SK-MEL-5 (cell line): ENCODE measurements around the gene SNRNP35. TPM values are rescaled to one million over a fixed set of nuclear protein-coding genes. Genes with fewer than 3 reads are reported as not detected.
"Not testable (repeated sequence)": the region's sequence is repeated elsewhere in the genome, so short reads cannot be mapped to it uniquely, and the experiment has no call there.

Experiments used
- DNase-seq: peaks from one replicate; pipeline ENCODE4 v3.0.0-alpha.2; 2016; ENCODE audit warnings: low read depth, low spot score
- in situ Hi-C: cut with HindIII; loops from 2 replicates; pipeline ENCODE4 v1.10.0; 2016; ENCODE audit warnings: low sequenced_read_pairs, high pct_unique_total_duplicates, low pct_unique_long_range_greater_than_20kb
- polyA plus RNA-seq, 2 experiments: library from polyadenylated mRNA; depleted of rRNA; stranded (reverse); fragments of >200 nt; gene quantifications; 2 replicates each; pipeline ENCODE4 v1.2.3, GENCODE V29; 2015
- total RNA-seq: library from RNA; depleted of rRNA; stranded (reverse); fragments of >200 nt; shearing (Covaris generic); gene quantifications from 2 replicates; pipeline ENCODE4 v1.2.3, GENCODE V29; 2014; rRNA removed

The SNRNP35 gene, protein sequence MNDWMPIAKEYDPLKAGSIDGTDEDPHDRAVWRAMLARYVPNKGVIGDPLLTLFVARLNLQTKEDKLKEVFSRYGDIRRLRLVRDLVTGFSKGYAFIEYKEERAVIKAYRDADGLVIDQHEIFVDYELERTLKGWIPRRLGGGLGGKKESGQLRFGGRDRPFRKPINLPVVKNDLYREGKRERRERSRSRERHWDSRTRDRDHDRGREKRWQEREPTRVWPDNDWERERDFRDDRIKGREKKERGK
- 19.5 and 20.6 TPM in 2 replicates for total RNA-seq
- polyA plus RNA-seq (2015; cell fraction: cytosol; rRNA removed), result 20.9 and 24.7 TPM in 2 replicates
- polyA plus RNA-seq (2015; cell fraction: nucleus; rRNA removed), result 48.7 and 69.5 TPM in 2 replicates

DNA sequence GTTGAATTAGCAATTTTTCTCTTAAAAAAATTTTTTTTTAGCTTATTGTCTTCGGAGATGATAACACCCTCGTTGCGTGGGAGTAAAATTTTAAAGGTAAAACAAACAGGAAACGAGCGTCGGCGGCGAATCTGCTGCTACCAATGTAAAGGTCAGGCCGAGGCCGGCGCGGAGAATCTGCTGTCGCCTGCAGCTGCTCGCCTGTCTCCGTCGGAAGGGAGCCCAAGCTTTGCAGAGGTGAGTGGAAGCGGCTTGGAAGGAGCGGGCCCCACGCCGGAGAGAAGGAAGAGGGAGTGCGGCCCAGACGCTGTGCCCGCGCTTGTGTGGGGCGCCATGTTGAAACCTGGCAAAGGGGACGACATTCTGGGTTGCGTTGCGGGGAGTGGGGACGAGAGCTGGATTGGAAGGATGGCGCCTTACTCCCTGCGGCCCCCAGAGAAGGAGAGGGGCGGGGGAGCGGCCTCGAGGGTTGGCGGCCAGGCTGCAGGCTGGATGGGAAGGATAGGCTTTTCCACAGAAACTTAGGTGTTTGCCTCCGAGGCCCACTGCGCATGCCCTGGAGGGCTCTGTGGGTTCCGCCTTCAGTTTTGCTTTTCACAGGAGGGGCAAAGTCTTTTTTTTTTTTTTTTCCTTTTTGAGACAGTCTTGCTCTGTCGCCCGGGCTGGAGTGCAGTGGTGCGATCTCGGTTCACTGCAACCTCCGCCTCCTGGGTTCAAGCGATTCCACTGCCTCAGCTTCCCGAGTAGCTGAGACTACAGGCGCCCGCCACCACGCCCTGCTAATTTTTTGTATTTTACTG, at the start of gene SNRNP35:
SNRNP35 (plus strand) TSS at position 160 of the 800 bp plus-strand sequence. CDS start 7,402 bp downstream, outside the sequence.
- peak; percentile 86 for DNase-seq
- in situ Hi-C loops, result no loop called here

DNA sequence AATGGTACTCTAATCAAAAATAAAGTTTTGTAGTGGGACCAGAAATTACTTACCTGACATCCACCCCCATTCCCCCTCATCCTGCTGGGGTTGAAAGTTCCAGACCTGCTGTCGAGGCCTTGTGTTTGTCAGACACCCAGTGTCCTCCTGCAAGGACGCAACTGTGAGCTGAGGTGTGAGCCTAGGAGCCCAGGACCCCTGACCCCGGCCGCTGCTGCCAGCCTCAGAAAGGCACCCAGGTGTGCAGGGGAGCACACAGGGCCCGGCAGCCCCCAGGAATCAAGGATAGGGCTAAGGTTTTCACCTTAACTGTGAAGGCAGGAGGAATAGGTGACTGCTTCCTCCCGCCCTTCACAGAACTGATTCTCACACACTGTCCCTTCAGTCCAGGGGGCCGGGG, 49.3 kb upstream of the SNRNP35 start:
- in situ Hi-C loops, result not testable (repeated sequence)

DNA sequence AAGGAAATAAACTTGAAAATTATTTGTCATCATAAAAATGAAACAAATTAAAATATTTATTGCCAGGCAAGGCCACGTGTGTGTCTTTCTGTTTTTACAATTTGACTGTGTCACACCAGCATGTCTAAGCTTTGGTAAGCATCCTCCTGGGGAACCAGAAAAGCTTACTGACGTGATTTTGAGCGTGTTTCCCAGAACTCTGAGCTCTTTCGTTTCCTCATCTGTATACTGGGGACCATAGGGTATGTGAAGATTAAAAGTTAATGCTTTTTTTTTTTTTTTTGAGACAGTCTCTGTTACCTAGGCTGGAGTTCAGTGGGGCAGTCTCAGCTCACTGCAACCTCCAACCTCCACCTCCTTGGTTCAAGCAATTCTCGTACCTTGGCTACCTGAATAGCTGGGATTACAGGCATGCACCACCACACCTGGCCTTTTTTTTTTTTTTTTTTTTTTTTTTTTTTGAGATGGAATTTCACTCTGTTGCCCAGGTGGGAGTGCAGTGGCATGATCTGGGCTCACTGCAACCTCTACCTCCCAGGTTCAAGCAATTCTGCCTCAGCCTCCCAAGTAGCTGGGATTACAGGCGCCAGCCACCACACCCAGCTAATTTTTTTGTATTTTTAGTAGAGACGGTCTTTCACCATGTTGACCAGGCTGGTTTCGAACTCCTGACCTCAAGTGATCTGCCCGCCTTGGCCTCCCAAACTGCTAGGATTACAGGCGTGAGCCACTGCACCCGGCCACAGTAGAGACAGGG, 48.5 kb upstream of the SNRNP35 start:
- in situ Hi-C loops, DNase-seq: not testable (repeated sequence)

More for the DNA sequence above, 49.3 kb upstream of the SNRNP35 start:
- DNase-seq, result not testable (repeated sequence)

GRCh38 chr12:123410041-123410412, 47.9 kb upstream of the SNRNP35 start:
- no peak for DNase-seq
- in situ Hi-C loops, result no loop called here

GRCh38 chr12:123421314-123421713, 36.6 kb upstream of the SNRNP35 start:
- in situ Hi-C loops, result no loop called here
- no peak for DNase-seq

DNA sequence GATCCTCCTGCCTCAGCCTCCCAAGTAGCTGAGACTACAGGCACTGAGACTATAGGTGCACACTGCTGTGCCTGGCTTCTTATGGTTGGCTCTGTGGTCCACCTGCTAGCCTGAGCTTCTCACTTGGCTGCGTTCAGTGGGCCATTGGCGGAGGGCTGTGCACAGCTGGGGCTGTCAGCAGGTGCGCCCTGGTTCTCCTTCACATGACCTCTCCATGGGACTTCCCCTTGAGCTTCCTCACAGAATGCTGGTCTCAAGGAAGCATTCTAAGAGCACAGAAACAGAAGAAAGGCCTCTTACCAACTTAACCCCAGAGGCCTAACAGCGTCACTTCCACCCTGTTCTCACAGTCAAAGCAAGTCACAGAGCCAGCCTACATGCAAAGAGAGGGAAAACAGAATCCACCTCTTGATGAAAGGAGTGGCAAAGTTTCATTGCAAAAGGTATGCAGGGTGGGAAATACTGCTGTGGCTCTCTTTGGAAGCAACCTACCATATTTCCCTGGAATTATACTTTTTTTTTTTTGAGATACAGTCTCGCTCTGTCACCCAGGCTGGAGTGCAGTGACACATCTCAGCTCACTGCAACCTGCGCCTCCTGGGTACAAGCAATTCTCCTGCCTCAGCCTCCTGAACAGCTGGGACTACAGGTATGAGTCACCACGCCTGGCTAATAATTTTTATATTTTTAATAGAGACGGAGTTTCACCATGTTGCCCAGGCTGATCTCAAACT, 30.7 kb upstream of the SNRNP35 start:
- no peak for DNase-seq
- in situ Hi-C loops, result no loop called here

DNA sequence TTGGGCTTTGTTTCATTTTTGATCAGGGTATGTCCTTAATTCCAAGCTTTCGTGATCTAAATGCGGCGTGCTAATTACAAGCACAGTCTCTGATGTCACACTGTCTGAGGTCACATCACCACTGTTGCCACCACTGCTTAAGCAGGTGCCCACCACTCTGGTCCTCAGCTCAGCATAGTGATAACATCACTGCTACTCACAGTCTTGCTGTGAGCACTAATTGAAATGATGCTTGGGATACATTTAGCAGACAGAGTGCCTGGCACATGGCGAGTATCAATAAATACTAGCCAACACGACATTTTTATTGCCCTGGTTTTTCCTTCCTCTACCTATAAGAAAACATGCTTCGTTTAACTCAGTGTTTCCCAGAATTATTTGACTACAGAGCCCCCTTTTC, 29.3 kb upstream of the SNRNP35 start:
- in situ Hi-C loops, result no loop called here
- no peak for DNase-seq

DNA sequence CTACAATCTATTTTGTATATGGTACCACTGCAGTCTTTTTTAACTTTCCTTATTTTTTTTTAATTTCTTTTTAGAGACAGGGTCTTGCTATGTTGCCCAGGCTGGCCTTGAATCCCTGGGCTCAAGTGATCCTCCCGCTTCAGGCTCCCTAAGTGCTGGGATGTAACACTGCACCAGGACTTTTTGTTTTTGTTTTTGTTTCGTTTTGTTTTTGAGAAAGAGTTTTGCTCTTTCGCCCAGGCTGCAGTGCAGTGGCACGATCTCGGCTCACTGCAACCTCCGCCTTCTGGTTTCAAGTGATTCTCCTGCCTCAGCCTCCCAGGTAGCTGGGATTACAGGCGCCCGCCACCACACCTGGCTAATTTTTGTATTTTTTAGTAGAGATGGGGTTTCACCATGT, 28.8 kb upstream of the SNRNP35 start:
- DNase-seq, in situ Hi-C loops: not testable (repeated sequence)

DNA sequence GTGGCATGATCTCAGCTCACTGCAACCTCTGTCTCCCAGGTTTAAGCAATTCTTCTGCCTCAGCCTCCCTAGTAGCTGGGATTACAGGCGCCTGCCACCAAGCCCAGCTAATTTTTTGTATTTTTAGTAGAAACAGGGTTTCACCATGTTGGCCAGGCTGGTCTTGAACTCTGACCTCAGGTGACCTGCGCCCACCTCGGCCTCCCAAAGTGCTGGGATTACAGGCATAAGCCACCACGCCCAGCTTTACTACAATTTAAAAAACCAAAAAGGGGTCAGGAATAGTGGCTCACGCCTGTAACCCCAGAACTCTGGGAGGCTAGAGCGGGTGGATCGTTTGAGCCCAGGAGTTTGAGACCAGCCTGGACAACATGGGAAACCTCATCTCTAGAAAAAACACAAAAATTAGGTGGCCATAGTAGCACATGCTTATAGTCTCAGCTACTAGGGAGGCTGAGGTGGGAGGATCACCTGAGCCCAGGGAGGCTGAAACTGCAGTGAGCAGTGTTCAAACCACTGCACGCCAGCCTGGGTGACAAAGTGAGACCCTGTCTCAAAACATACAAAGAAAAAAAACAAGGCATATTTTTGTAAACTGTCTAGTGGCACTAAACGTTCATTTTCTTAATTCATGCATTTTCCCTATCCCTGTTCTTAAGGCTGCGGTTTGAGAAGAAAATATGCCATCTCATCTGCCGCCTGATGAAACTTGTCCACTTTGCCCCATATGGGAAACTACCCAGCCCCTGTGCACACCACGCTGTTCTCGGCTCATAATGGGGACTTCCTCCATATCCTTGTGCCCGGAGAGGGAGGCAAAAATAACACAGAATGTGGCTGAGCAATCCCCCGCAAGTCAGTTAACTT, 25.8 kb upstream of the SNRNP35 start:
- DNase-seq, in situ Hi-C loops: not testable (repeated sequence)

- DNase-seq, result no peak
- in situ Hi-C loops, result no loop called here
These were observed 24.3 kb upstream of the SNRNP35 start for GRCh38 chr12:123433615-123434014.

DNA sequence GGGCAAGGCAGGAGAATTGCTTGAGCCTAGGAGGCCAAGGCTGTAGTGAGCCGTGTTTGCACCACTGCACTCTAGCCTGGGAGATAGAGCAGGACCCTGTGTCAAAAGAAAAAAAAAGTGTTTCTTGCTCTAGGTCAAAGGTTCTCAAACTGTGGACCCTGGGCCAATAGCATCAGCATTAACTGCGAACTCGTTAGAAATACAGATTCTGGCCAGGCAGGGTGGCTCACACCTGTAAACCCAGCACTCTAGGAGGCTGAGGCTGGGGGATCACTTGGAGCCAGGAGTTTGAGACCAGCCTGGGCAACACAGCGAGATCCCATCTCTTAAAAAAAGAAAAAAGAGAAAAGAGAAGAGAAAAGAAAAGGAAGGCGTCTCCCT, 22.3 kb upstream of the SNRNP35 start:
- in situ Hi-C loops, result no loop called here
- no peak for DNase-seq

DNA sequence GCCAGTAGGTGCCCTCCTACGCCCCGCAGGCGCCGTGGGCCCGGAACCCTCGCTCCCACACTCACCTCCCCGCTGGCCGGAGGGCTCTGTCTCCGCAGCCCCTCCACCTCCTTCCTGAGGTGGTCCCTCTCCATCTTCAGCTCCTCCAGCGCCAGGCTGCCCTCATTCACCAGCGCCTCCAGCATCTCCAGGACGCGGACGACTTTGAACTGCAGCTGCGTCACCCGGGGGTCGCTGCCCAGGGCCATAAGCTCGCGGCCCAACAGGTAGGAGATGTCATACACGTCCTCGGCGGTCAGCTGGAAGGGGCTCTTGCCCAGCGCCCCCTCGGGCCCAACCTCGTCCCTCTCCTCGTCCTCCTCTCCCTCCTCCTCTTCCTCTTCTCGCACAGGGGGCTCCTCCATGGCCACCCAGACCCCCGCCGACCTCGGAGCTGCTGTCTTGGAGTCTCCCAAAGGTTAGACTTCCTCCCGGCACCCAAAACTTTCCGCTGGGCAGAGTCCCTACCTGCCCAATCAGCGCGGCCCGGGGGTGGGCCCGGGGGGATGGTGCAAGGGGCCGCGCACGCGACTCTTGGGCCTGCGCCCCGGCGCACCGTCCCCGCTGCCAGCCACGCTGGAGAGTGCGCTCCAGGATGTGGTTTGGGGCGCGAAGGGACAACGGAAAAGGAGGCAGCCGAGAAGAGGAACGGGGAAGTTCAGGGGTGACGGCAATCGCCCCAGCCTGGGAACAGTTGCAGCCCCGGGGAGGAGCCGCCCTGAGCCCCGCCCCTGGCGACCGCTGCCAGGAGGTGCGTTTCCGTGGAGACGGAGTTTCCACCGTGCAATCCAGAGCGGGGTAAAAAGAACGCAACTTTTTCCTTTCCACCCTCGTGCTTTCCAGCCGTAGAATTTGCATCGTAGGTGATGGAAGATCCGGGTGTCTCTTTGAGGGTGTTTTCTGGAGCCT, 21.6 kb upstream of the SNRNP35 start, which contains the start of gene RILPL2:
RILPL2 (minus strand) TSS at position 668 of the 948 bp plus-strand sequence; CDS start at position 404, 264 bp downstream.
- peak; percentile 76 for DNase-seq
- in situ Hi-C loops, result no loop called here

DNA sequence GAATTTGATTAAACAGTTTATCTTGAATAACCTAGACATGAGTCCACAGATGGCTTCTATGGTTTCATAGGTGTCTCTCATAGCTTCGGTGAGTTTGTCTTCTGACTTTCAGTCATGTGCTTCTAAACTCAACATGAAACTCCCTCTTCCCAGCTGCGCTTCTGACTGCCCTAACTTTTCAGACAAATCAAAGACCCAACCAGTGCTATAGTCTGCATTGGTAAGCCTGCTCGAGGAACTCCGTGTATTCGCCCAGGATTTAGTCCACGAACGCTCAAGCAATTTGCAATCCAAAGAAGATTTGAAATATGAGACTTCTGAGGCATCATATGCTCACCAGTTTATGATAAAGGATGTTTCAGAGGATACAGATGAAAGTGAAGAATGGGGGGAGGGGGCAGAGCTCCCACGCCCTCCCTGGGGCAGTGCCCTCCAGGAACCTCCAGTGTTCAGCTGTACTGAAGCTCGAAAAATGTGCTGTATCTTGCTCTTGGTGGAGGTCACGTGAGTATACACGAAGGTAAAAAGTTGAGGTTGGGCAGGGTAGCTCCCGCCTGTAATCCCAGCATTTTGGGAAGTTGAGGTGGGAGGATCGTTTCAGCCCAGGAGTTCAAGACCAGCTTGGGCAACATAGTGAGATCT, 16.3 kb upstream of the SNRNP35 start:
- no peak for DNase-seq
- in situ Hi-C loops, result no loop called here

DNA sequence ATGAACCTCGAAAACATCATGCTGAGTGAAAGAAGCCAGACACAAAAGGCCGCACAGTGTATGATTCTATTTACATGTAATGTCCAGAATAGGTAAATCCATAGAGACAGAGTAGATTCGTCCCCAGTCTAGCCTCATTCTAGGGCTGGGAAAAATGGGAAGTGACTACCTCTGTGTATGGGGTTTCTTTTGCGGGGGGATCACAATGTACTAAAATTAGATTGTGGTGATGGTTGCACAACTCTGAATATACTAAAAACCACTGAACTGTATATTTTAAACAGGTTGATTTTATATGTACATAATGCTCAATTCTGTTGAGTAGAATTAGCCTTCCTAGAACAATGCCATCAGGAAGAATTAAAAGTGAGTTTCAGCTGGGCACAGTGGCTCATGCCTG, 15.2 kb upstream of the SNRNP35 start:
- DNase-seq, result no peak
- in situ Hi-C loops, result no loop called here
